ENCODE measurements around the gene GNPTG.
A peak's percentile ranks its signal among the peaks of the same experiment; 100 is the strongest.

The GNPTG gene

DNA sequence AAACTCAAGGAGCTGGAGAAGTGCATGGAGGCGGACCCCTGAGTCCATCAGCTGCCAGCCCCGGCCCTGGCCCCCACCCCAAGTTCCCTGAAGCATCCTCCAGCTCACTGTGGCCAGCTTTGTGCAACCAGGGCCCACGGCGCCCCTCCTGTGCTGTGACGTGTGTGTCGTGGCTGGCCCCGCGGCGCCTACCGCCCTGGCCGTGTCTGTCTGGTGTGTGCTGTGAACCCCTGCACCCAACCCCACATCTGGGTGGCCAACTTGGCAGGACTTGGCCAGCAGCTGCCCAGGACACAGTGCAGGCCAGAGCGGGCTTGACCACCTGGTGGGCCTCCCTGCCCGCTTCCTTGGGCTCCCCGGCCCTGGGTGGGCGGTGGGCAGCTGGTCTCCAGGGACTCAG lies 3.3 kb upstream of the GNPTG start:
- TF ChIP-seq, protein P1, sequence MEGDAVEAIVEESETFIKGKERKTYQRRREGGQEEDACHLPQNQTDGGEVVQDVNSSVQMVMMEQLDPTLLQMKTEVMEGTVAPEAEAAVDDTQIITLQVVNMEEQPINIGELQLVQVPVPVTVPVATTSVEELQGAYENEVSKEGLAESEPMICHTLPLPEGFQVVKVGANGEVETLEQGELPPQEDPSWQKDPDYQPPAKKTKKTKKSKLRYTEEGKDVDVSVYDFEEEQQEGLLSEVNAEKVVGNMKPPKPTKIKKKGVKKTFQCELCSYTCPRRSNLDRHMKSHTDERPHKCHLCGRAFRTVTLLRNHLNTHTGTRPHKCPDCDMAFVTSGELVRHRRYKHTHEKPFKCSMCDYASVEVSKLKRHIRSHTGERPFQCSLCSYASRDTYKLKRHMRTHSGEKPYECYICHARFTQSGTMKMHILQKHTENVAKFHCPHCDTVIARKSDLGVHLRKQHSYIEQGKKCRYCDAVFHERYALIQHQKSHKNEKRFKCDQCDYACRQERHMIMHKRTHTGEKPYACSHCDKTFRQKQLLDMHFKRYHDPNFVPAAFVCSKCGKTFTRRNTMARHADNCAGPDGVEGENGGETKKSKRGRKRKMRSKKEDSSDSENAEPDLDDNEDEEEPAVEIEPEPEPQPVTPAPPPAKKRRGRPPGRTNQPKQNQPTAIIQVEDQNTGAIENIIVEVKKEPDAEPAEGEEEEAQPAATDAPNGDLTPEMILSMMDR (IDR thresholded peaks at IDR 0.05; ENCODE audit: low read length, missing control alignments) = no peak
- H3K4me3 ChIP-seq (replicated peaks; ENCODE audit: low read depth, low read length) = no peak overlapping the region
- DNase-seq (ENCODE audit: low read depth) = no peak

DNA sequence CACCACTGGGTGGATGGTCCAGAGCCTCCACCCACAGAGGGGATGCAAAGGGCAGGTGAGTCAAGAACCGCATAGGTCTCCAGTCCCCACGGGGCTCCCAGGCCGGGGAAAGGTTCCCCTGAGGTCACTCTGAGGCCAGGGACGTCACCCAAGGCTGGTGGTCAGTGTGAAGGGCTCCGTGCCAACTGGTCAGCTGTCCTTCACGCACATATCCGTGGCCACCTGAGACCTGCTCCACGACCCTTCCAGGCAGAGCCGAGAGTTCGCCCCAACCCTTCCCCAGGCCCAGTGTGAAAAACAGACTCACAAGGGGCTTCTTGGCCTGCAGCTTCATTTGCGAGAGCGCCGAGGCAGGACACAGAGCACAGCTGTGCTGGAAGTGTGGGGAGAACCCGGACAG lies 2.8 kb upstream of the GNPTG start:
- no peak for DNase-seq (ENCODE audit: low read depth)
- TF ChIP-seq, protein P1 (IDR thresholded peaks at IDR 0.05; ENCODE audit: low read length, missing control alignments) = no peak
- no peak overlapping the region for H3K4me3 ChIP-seq (replicated peaks; ENCODE audit: low read depth, low read length)

DNA sequence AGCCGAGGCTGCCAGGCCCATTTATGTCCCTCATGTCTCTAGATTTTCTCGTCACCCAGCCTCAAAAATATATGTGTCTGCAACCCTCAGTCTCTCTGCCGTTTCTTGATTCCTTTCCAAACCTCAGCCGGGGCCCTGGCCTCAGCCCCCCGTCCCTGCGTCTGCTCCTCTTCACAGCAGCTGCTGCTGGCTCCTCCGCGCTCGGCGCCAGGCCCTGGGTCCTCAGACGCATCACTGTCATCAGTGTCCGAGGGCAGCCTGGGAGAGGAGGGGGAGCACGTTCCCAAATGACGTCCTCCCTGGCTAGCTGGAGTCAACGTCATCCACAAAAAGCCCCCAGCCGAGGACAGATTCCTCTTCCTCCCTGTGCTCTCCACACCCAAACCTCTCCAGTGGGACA lies 2.4 kb upstream of the GNPTG start:
- no peak for DNase-seq (ENCODE audit: low read depth)
- TF ChIP-seq, protein P1 (IDR thresholded peaks at IDR 0.05; ENCODE audit: low read length, missing control alignments) = no peak
- no peak overlapping the region for H3K4me3 ChIP-seq (replicated peaks; ENCODE audit: low read depth, low read length)

DNA sequence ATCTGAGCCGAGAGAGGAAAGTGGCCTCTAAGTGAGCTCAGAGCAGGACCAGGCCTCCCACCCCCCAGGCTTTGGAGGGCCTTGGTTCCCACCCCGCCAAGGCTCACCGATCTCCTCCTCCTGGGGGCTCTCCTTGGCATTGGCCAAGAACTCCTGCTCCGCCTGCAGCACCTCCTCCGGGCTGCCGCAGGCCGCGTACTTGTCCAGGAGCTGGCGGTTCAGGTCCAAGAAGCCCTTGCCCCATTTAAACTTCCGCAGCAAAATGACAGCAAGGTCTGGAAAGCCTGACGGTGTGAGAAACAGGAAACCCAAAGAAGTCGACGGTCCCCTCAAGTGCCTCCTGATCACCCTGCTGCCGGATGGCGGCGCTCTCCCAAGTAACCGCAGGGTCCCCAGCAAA lies 1.8 kb upstream of the GNPTG start:
- peak overlapping the region; percentile 5 for H3K4me3 ChIP-seq (replicated peaks; ENCODE audit: low read depth, low read length)
- DNase-seq (ENCODE audit: low read depth) = no peak
- TF ChIP-seq, protein P1 (IDR thresholded peaks at IDR 0.05; ENCODE audit: low read length, missing control alignments) = no peak

DNA sequence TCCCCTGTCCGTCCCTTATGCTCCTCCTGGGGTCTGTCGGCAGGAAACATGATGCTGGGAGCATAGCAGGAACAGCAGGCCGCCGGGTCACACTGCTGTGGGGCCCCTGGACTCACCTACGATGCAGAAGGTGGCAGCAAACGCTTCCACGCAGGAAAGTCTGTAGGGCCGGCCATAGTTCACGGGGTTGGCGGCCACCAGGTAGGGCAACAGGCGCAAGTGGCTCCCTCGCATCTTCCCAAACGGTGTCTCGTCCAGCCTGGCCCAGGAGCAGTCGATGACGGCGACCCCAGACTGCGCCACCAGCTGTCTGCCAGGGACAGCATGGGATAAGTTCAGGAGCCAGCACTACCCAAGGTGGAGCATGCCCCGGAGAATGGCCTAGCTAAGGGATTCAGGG lies 1.0 kb upstream of the GNPTG start:
- H3K4me3 ChIP-seq (replicated peaks; ENCODE audit: low read depth, low read length) = peak overlapping the region; percentile 89
- DNase-seq (ENCODE audit: low read depth) = no peak
- TF ChIP-seq, protein P1 (IDR thresholded peaks at IDR 0.05; ENCODE audit: low read length, missing control alignments) = no peak

DNA sequence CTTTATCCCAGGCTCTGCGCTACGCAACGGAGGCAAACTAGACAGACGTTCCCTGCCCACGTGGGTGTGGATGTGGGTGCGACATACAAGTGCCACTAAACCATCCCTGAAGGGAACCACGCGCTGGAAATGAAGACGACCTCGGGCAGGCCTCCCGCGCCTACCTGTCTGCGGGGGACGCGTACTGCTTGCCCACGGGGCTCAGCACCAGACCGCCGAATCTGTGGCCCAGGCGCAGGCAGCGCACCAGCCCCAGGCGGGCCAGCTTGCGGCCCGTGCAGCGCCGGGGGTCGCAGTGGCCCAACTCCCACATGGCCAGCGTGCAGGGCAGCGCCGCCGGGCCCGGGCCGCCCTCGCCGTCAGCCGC lies 533 bp upstream of the GNPTG start:
- TF ChIP-seq, protein P1 (IDR thresholded peaks at IDR 0.05; ENCODE audit: low read length, missing control alignments) = no peak
- no peak for DNase-seq (ENCODE audit: low read depth)
- peak overlapping the region; percentile 89 for H3K4me3 ChIP-seq (replicated peaks; ENCODE audit: low read depth, low read length)

DNA sequence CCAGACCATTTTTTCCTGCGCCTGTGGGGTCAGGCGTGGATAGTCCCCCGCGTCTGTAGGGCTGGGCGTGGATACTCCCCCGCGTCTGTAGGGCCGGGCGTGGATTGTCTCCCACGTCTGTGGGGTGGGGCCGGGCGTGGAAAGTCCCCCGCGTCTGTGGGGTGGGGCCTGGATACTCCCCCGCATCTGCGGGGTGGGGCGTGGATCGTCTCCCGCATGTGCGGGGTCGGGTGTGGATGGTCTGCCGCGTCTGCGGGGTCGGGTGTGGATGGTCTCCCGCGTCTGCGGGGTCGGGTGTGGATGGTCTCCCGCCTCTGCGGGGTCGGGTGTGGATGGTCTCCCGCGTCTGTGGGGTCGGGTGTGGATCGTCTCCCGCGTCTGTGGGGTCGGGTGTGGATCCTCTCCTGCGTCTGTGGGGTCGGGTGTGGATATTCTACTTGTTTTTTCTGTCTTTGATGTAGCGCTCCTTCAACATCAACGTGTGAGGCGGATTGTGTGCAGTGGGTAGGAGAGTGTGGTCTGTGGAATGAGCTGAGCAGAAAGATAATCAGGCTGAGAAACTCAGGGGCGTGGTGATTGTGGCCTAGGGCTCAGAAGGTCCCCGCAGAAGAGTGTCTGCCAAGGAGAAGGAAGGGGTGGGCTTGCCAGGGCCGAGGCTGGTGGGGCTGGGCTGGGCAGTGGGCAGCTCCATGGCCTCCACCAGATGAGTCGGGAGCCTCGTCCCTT lies 3.2 kb downstream of the GNPTG start:
- H3K4me3 ChIP-seq (replicated peaks; ENCODE audit: low read depth, low read length) = no peak overlapping the region
- TF ChIP-seq, protein P1 (IDR thresholded peaks at IDR 0.05; ENCODE audit: low read length, missing control alignments) = no peak
- DNase-seq (ENCODE audit: low read depth) = no peak

Data from fibroblast of pulmonary artery (primary cell).